Smooth muscle cell (in vitro differentiated cells): ENCODE results near the gene MFRP. TPM values are rescaled to one million over a fixed set of nuclear protein-coding genes. Genes with fewer than 3 reads are reported as not detected.
A peak's percentile ranks its signal among the peaks of the same experiment; 100 is the strongest.
"Not testable (repeated sequence)": the region's sequence is repeated elsewhere in the genome, so short reads cannot be mapped to it uniquely, and the experiment has no call there.

Experiments used
- DNase-seq: peaks from one replicate; lab custom pipeline; 2025; ENCODE audit not compliant: unreplicated experiment; lab: John Stamatoyannopoulos, UW
- H2AFZ ChIP-seq: fragments of 200-600 bp; sonication (generic); 2 replicates; pipeline ENCODE4 v1.6.0; 2016; ENCODE audit warnings: antibody characterized with exemption, low read depth, mild to moderate bottlenecking
- H3F3A ChIP-seq: fragments of 200-600 bp; sonication (generic); 2 replicates; pipeline ENCODE4 v1.6.0; 2017; ENCODE audit warnings: antibody characterized with exemption, low read depth
- H3K27ac ChIP-seq: fragments of 200-600 bp; sonication (generic); 2 replicates; pipeline ENCODE4 v1.5.1; 2016; ENCODE audit warnings: low read depth, mild to moderate bottlenecking
- H3K27me3 ChIP-seq: fragments of 200-600 bp; sonication (generic); 2 replicates; pipeline ENCODE4 v1.6.1; 2016; ENCODE audit warnings: low read depth, mild to moderate bottlenecking
- H3K36me3 ChIP-seq: fragments of 200-600 bp; sonication (generic); 2 replicates; pipeline ENCODE4 v1.5.1; 2016; ENCODE audit warnings: low read depth
- H3K4me1 ChIP-seq: fragments of 200-600 bp; sonication (generic); 2 replicates; pipeline ENCODE4 v1.5.1; 2016; ENCODE audit warnings: low read depth
- H3K4me2 ChIP-seq: fragments of 200-600 bp; sonication (generic); 2 replicates; pipeline ENCODE4 v1.6.0; 2016; ENCODE audit warnings: mild to moderate bottlenecking
- H3K4me3 ChIP-seq: fragments of 200-600 bp; sonication (generic); 2 replicates; pipeline ENCODE4 v1.5.1; 2016; ENCODE audit warnings: mild to moderate bottlenecking
- H3K79me2 ChIP-seq: fragments of 200-600 bp; sonication (generic); 2 replicates; pipeline ENCODE4 v1.6.0; 2016; ENCODE audit warnings: low read depth, mild to moderate bottlenecking
- H3K9ac ChIP-seq: fragments of 200-600 bp; sonication (generic); 2 replicates; pipeline ENCODE4 v1.6.0; 2016; ENCODE audit warnings: low read depth
- H3K9me3 ChIP-seq: fragments of 200-600 bp; sonication (generic); replicated peaks from 2 replicates; pipeline ENCODE4 v1.5.1; 2016; ENCODE audit warnings: low read depth
- H4K20me1 ChIP-seq: fragments of 200-600 bp; sonication (generic); 2 replicates; pipeline ENCODE4 v1.6.0; 2016; ENCODE audit warnings: low read depth
- CTCF ChIP-seq: fragments of 200-600 bp; sonication (generic); IDR thresholded peaks from 2 replicates; pipeline ENCODE4 v1.5.1; 2017; ENCODE audit warnings: borderline replicate concordance, mild to moderate bottlenecking, antibody characterized with exemption; ENCODE audit not compliant: insufficient read depth, poor library complexity, severe bottlenecking
- WGBS: methylation state at CpG from one replicate; pipeline ENCODE4 v1.1.7; 2016; ENCODE audit warnings: low lambda C conversion rate; 5-methylcytosine and 5-hydroxymethylcytosine counted together
- polyA plus RNA-seq: library from polyadenylated mRNA; unstranded; fragments of >200 nt; fragmentation: Nextera tagmentation; extraction: Ambion mirVana; gene quantifications from 2 replicates; pipeline ENCODE4 v1.2.1, GENCODE V29; 2016
- total RNA-seq: library from RNA; depleted of rRNA; stranded (reverse); fragments of >200 nt; gene quantifications from 2 replicates; pipeline ENCODE4 v1.2.3, GENCODE V29; 2014

The MFRP gene
- total and polyA plus RNA-seq, 2 experiments from 2014 or later: not detected

GRCh38 chr11:119384332-119384731 lies 37.8 kb upstream of the MFRP start:
- Histone ChIP-seq H3K4me1 (peaks cover 14% of the 10 kb centered on the region), H3K27ac (no peak overlapping the region), H2AFZ (no peak overlapping the region), H3K4me2 (no peak overlapping the region), H3K9ac (no peak overlapping the region), H3F3A (no peaks in the 10 kb centered on the region), H4K20me1 (no peaks in the 10 kb centered on the region), H3K4me3 (no peak overlapping the region), H3K9me3 (no peaks in the 10 kb centered on the region), H3K79me2 (no peaks in the 10 kb centered on the region), H3K27me3 (peaks cover 7% of the 10 kb centered on the region), H3K36me3 (no peaks in the 10 kb centered on the region)
- 85% methylated on average over 2 of the region's 2 CpGs for WGBS
- no peak for DNase-seq
- no peak for TF ChIP-seq CTCF

- Histone ChIP-seq H3K4me1 (peaks cover 29% of the 10 kb centered on the region), H3K9ac (peak overlapping the region; percentile 83), H3K4me2 (peak overlapping the region; percentile 93), H2AFZ (peak overlapping the region; percentile 15)
- not testable (repeated sequence) for H3K36me3 ChIP-seq, H4K20me1 ChIP-seq, H3F3A ChIP-seq, H3K27me3 ChIP-seq, H3K27ac ChIP-seq, H3K4me3 ChIP-seq, H3K79me2 ChIP-seq, DNase-seq, H3K9me3 ChIP-seq
- 92% methylated on average over 14 of the region's 14 CpGs for WGBS
Measured at GRCh38 chr11:119382513-119382912, 36.0 kb upstream of the MFRP start.

- peaks cover 7% of the 10 kb centered on the region for H3K27me3 ChIP-seq
- H3K4me2 ChIP-seq: peak overlapping the region; percentile 93
- no peaks in the 10 kb centered on the region for H3K79me2 ChIP-seq
- no peaks in the 10 kb centered on the region for H3K9me3 ChIP-seq
- no peaks in the 10 kb centered on the region for H3K36me3 ChIP-seq
- peak overlapping the region; percentile 83 for H3K9ac ChIP-seq
- no peak for TF ChIP-seq CTCF
- H2AFZ ChIP-seq: peak overlapping the region; percentile 15
- H3F3A ChIP-seq: no peaks in the 10 kb centered on the region
- peak overlapping the region; percentile 60 for H3K4me3 ChIP-seq
- H4K20me1 ChIP-seq: no peaks in the 10 kb centered on the region
- peaks cover 29% of the 10 kb centered on the region for H3K4me1 ChIP-seq
- no peak for DNase-seq
- WGBS: 18% methylated on average over 9 of the region's 9 CpGs
- H3K27ac ChIP-seq: peak overlapping the region; percentile 3
Measured at GRCh38 chr11:119382101-119382500, 35.6 kb upstream of the MFRP start.

- Histone ChIP-seq H3F3A (no peaks in the 10 kb centered on the region), H3K36me3 (no peaks in the 10 kb centered on the region), H3K27ac (peak within 1 kb of the TSS; percentile 27), H3K9ac (peak within 1 kb of the TSS; percentile 83), H3K4me2 (peak within 1 kb of the TSS; percentile 93), H3K79me2 (no peaks in the 10 kb centered on the region), H3K4me3 (peak within 1 kb of the TSS; percentile 60), H3K9me3 (no peaks in the 10 kb centered on the region), H2AFZ (peak within 1 kb of the TSS; percentile 85), H3K27me3 (peaks cover 7% of the 10 kb centered on the region), H3K4me1 (peaks cover 35% of the 10 kb centered on the region), H4K20me1 (no peaks in the 10 kb centered on the region)
- peak; percentile 66 for TF ChIP-seq CTCF
- peak; percentile 94 for DNase-seq
- WGBS: 1% methylated on average over 53 of the region's 54 CpGs
Measured at GRCh38 chr11:119381181-119381988, 34.9 kb upstream of the MFRP start, which contains the start of gene USP2. USP2 (minus strand) TSS chr11:119381690; CDS start chr11:119373480, 8,210 bp downstream.
